Adrenal gland (tissue), 12 donors: Measurements from ENCODE around the gene C15orf61. TPM values are rescaled to one million over a fixed set of nuclear protein-coding genes. Genes with fewer than 3 reads are reported as not detected.

Source experiments
- DNase-seq, 7 donors: peaks; one replicate each; pipeline ENCODE4 v3.0.0-alpha.2; 2019 to 2020
- H3K27ac ChIP-seq, 5 donors: fragments of 200-600 bp; sonication (generic) in 4 of 5; 1 replicate in 3 of 5; 2 replicates in 2 of 5; pipeline versions ENCODE4 v1.5.1 to v1.8.0; 2016 to 2020; ENCODE audit warnings: mild to moderate bottlenecking in 1 of 5
- H3K27me3 ChIP-seq: fragments of 200-600 bp; 2 replicates; pipeline ENCODE4 v1.8.0; 2021
- H3K36me3 ChIP-seq, 2 donors: fragments of 200-600 bp; replicated peaks in 1 of 2; 1 replicate in 1 of 2; 2 replicates in 1 of 2; pipeline versions ENCODE4 v1.5.1 to v1.8.0; 2018 to 2022
- H3K4me1 ChIP-seq, 2 donors: fragments of 200-600 bp; replicated peaks in 1 of 2; 1 replicate in 1 of 2; 2 replicates in 1 of 2; pipeline versions ENCODE4 v1.5.1 to v1.8.0; 2018 to 2021
- H3K4me3 ChIP-seq, 4 donors: fragments of 200-600 bp; sonication (generic) in 3 of 4; one replicate each; pipeline ENCODE4 v1.5.1; 2016 to 2018
- H3K9me3 ChIP-seq, 3 donors: fragments of 200-600 bp; sonication (generic) in 1 of 3; replicated peaks in 1 of 3; 1 replicate in 2 of 3; 2 replicates in 1 of 3; pipeline versions ENCODE4 v1.5.1 to v1.8.0; 2016 to 2021
- POLR2A ChIP-seq, 2 donors: fragments of 450-650 bp; IDR thresholded peaks; one replicate each; pipeline ENCODE4 v1.6.1; 2017; ENCODE audit warnings: antibody characterized with exemption in 2 of 2, mild to moderate bottlenecking in 2 of 2, moderate library complexity in 1 of 2
- WGBS, 4 donors: extraction: QIAGEN DNeasy Blood & Tissue Kit in 2 of 4; methylation state at CpG; one replicate each; pipeline versions ENCODE4 v1.1.5 to v1.1.7; 2013 to 2017; 5-methylcytosine and 5-hydroxymethylcytosine counted together
- intact Hi-C, 2 donors: fragments of 100-400 bp; cut with DNase I; formaldehyde crosslinking; loops; one replicate each; pipeline versions ENCODE4 v1.14.1 to v1.15.0; 2022 to 2023
- polyA plus RNA-seq, 3 donors: library from polyadenylated mRNA; stranded (reverse); fragments of 200-250 nt in 2 of 3; fragments of 350-450 nt in 1 of 3; fragmentation: Illumina TruSeq in 1 of 3; extraction: RNeasy Lipid Tissue Mini Kit (QIAGEN cat#74804) in 1 of 3; gene quantifications; one replicate each; pipeline ENCODE4 v1.2.3, GENCODE V29; 2013 to 2014
- total RNA-seq, 9 donors: library from RNA; depleted of rRNA in 4 of 9; stranded (reverse); fragments of >200 nt in 4 of 9; fragments of 120-200 nt in 1 of 9; fragmentation: NEBNext Ultra II Directional in 1 of 9; extraction: Animal tissue kit (Norgen Biotek cat#: 25700) in 1 of 9; gene quantifications; one replicate each; pipeline versions ENCODE4 v1.1.0 to v1.2.4, GENCODE V29; 2013 to 2023
- TF ChIP-seq, protein P1 (sequence below), 6 experiments: fragments of 450-650 bp in 4 of 6; fragments of 200-600 bp in 2 of 6; sonication (generic) in 1 of 6; IDR thresholded peaks; 1 replicate in 5 of 6; 2 replicates in 1 of 6; pipeline versions ENCODE4 v1.5.1 to v1.8.0; 2016 to 2021; ENCODE audit warnings: antibody characterized with exemption in 6 of 6, mild to moderate bottlenecking in 2 of 6, moderate library complexity in 1 of 6
- donor health status: healthy with polysubstance abuse.
- donor health status: Bipolar disorder and iron deficiency.
- donor health status: DM: yes; HTN: yes; CAD: no.
- donor health status: DM: no; HTN: no; CAD: no.
- donor health status: DM: no; HTN: no; CAD: no.
- donor health status: DM: yes; HTN: yes; CAD: no.

Gene C15orf61
- total and polyA plus RNA-seq, 12 donors = 1.2 to 8.3 (median 4.3) TPM

DNA sequence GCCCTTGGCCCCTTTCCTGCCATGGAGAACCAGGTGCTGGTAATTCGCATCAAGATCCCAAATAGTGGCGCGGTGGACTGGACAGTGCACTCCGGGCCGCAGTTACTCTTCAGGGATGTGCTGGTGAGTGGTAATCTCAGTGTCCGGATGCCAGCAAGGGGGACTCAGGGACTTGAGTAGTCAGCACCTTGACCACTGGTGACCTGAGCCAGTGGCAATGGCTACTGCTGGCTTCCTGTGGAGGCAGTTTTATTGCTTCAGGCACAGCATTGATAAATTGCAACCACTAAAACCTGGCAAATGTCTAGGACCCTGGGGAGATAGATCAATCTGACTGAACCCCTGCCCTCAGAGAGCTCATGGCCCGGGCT, 22.4 kb downstream of the C15orf61 start:
- intact Hi-C loops = no loop called here
- no peaks in the 10 kb centered on the region for H3K9me3 ChIP-seq
- no peaks in the 10 kb centered on the region for H3K27me3 ChIP-seq
- TF ChIP-seq, protein P1, sequence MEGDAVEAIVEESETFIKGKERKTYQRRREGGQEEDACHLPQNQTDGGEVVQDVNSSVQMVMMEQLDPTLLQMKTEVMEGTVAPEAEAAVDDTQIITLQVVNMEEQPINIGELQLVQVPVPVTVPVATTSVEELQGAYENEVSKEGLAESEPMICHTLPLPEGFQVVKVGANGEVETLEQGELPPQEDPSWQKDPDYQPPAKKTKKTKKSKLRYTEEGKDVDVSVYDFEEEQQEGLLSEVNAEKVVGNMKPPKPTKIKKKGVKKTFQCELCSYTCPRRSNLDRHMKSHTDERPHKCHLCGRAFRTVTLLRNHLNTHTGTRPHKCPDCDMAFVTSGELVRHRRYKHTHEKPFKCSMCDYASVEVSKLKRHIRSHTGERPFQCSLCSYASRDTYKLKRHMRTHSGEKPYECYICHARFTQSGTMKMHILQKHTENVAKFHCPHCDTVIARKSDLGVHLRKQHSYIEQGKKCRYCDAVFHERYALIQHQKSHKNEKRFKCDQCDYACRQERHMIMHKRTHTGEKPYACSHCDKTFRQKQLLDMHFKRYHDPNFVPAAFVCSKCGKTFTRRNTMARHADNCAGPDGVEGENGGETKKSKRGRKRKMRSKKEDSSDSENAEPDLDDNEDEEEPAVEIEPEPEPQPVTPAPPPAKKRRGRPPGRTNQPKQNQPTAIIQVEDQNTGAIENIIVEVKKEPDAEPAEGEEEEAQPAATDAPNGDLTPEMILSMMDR (IDR thresholded peaks at IDR 0.05) = no peak
- peak in 1 of 2 donors; percentile 37 for TF ChIP-seq POLR2A (IDR thresholded peaks at IDR 0.05)
- peak overlapping the region; percentile 61 to 89 (median 85) for H3K27ac ChIP-seq
- peak overlapping the region; percentile 18 to 84 (median 50) for H3K4me3 ChIP-seq
- H3K36me3 ChIP-seq = no peaks in the 10 kb centered on the region
- WGBS, 4 donors = 0 to 35% (median 18%) methylated on average over 1 to 7 of the region's 7 CpGs
- peaks cover 12 to 27% of the 10 kb centered on the region in 2 donors for H3K4me1 ChIP-seq
- DNase-seq = peak; percentile 43 to 79 (median 61)

DNA sequence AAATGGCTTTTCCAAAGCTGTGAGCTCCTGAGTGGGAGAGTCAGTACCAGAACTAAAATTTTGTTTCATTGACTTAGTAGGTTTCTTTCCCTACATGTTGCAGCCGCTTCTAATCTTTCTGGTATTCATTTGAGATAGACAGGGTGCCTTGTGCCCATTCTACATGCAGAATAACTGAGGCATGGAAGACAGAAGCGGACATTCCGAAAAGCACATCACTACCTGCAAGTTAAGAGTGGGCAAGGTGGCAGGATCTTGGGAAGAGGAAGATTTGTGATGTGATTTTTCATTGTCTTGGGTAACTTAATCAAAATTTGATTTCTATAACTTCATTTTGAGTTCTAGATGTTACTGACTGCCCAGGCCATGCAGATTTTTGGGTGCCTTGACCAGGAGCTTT, 23.5 kb downstream of the C15orf61 start:
- intact Hi-C loops = no loop called here
- Histone ChIP-seq H3K27ac (no peak overlapping the region), H3K9me3 (no peaks in the 10 kb centered on the region), H3K36me3 (no peaks in the 10 kb centered on the region), H3K27me3 (no peaks in the 10 kb centered on the region), H3K4me1 (peaks cover 15 to 29% of the 10 kb centered on the region in 2 donors), H3K4me3 (no peak overlapping the region)
- 81 to 95% (median 89%) methylated on average over 3 of the region's 3 CpGs for WGBS, 4 donors
- TF ChIP-seq, protein P1 (IDR thresholded peaks at IDR 0.05) = no peak
- TF ChIP-seq POLR2A (IDR thresholded peaks at IDR 0.05) = no peak
- DNase-seq = no peak

DNA sequence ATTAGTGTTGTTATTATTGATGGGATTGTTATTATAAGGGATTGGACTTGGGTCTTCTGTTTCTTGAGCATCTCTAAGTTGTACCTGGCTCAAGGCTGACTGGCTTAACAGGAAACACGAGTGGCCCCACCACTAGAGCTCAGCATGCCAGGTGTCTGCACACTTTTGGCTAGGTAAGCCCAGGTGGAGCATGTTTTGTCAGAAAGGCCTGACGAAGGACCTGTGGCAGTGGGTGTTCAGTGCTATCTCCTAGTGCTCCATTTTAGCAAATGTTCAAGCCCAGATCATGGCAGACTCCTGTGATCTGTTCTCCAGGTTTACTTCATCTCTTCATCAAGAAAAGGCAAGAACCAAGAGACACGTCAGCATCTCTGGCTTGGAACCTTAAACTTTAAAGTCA, 24.9 kb downstream of the C15orf61 start:
- Histone ChIP-seq H3K4me3 (no peak overlapping the region), H3K36me3 (no peaks in the 10 kb centered on the region), H3K4me1 (peaks cover 15 to 36% of the 10 kb centered on the region in 2 donors), H3K9me3 (no peaks in the 10 kb centered on the region), H3K27me3 (no peaks in the 10 kb centered on the region), H3K27ac (no peak overlapping the region)
- intact Hi-C loops = no loop called here
- TF ChIP-seq, protein P1 (IDR thresholded peaks at IDR 0.05) = no peak
- 72 to 96% (median 83%) methylated on average over 3 of the region's 3 CpGs for WGBS, 4 donors
- no peak for DNase-seq

DNA sequence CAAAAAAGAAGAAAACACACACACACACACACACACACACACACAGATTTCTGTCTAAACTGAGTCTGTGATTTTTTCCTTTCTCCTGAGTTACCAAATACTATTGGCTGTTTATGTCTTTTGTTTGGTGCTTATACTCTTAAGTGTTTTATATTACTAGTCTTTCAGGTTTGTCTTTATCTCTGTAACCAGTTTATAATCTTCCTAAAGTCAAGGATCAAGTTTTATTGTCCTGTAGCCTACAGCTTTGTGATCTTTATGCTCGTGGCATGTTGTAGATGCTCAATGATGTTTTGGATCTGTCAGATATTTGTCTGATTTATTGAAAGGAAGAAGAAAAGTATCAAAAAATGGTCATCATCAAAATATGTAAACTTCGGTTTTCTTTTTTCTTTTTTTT, 26.1 kb downstream of the C15orf61 start:
- H3K36me3 ChIP-seq = peaks cover 0 to 4% of the 10 kb centered on the region in 2 donors
- no peak overlapping the region for H3K4me3 ChIP-seq
- DNase-seq = no peak
- H3K4me1 ChIP-seq = peaks cover 15 to 31% of the 10 kb centered on the region in 2 donors
- intact Hi-C loops = no loop called here
- WGBS, 4 donors = 85 to 94% (median 89%) methylated on average over 2 of the region's 2 CpGs
- no peak overlapping the region for H3K27ac ChIP-seq
- no peaks in the 10 kb centered on the region for H3K27me3 ChIP-seq
- TF ChIP-seq, protein P1 (IDR thresholded peaks at IDR 0.05) = no peak
- no peak for TF ChIP-seq POLR2A (IDR thresholded peaks at IDR 0.05)
- no peaks in the 10 kb centered on the region for H3K9me3 ChIP-seq
